ENCODE data around the gene CHST8. TPM values are rescaled to one million over a fixed set of nuclear protein-coding genes. Genes with fewer than 3 reads are reported as not detected.

The CHST8 gene
- total and polyA plus RNA-seq, 8 donors = 0.23 to 25.5 TPM; not detected in 6

GRCh38 chr19:33785795-33786194 lies 164.0 kb downstream of the CHST8 start:
- Histone ChIP-seq H3K36me3 (no peaks in the 10 kb centered on the region), H3K4me1 (peaks cover 0 to 2% (median 0%) of the 10 kb centered on the region in 4 donors), H3K27me3 (peaks cover 0 to 20% (median under 1%) of the 10 kb centered on the region in 3 donors), H3K4me3 (no peak overlapping the region), H3K27ac (no peak overlapping the region), H3K9me3 (no peaks in the 10 kb centered on the region)
- WGBS, 5 donors = 64 to 84% (median 80%) methylated on average over 6 of the region's 6 CpGs
- intact Hi-C loops (cut with DNase I; ENCODE audit: low total_unique reads) = no loop called here
- DNase-seq = no peak
- TF ChIP-seq POLR2A (IDR thresholded peaks at IDR 0.05) (no peak), EP300 (IDR thresholded peaks at IDR 0.05) (no peak), POLR2AphosphoS5 (IDR thresholded peaks at IDR 0.05) (no peak), CTCF (IDR thresholded peaks at IDR 0.05) (no peak)

- no peak for TF ChIP-seq CTCF (IDR thresholded peaks at IDR 0.05)
- no peak for TF ChIP-seq POLR2AphosphoS5 (IDR thresholded peaks at IDR 0.05)
- TF ChIP-seq EP300 (IDR thresholded peaks at IDR 0.05) = no peak
- TF ChIP-seq POLR2A (IDR thresholded peaks at IDR 0.05) = no peak
- WGBS, 5 donors = 42 to 63% (median 59%) methylated on average over 4 of the region's 4 CpGs
- intact Hi-C loops (cut with DNase I; ENCODE audit: low total_unique reads) = no loop called here
Measured at GRCh38 chr19:33788676-33789075, 166.9 kb downstream of the CHST8 start.

GRCh38 chr19:33789344-33789743 lies 167.6 kb downstream of the CHST8 start:
- no peak for TF ChIP-seq CTCF (IDR thresholded peaks at IDR 0.05)
- TF ChIP-seq EP300 (IDR thresholded peaks at IDR 0.05) = no peak
- TF ChIP-seq POLR2A (IDR thresholded peaks at IDR 0.05) = no peak
- no peak for TF ChIP-seq POLR2AphosphoS5 (IDR thresholded peaks at IDR 0.05)
- Histone ChIP-seq H3K36me3 (no peaks in the 10 kb centered on the region), H3K9me3 (no peaks in the 10 kb centered on the region), H3K27ac (no peak overlapping the region), H3K4me3 (no peak overlapping the region), H3K27me3 (peaks cover 0 to 6% (median 0%) of the 10 kb centered on the region in 3 donors), H3K4me1 (peaks cover under 1 to 2% (median 2%) of the 10 kb centered on the region in 4 donors)
- intact Hi-C loops (cut with DNase I; ENCODE audit: low total_unique reads) = no loop called here
- WGBS, 5 donors = 73 to 87% (median 80%) methylated on average over 5 of the region's 5 CpGs
- no peak for DNase-seq

More at GRCh38 chr19:33788676-33789075, 166.9 kb downstream of the CHST8 start:
- no peak overlapping the region for H3K4me3 ChIP-seq
- DNase-seq = no peak
- H3K27ac ChIP-seq = no peak overlapping the region
- no peaks in the 10 kb centered on the region for H3K4me1 ChIP-seq
- H3K27me3 ChIP-seq = peaks cover 0 to 6% (median 0%) of the 10 kb centered on the region in 3 donors
- no peaks in the 10 kb centered on the region for H3K36me3 ChIP-seq
- no peaks in the 10 kb centered on the region for H3K9me3 ChIP-seq

- Histone ChIP-seq H3K36me3 (no peaks in the 10 kb centered on the region), H3K27me3 (peaks cover 0 to 20% (median 0%) of the 10 kb centered on the region in 3 donors), H3K4me1 (peaks cover 8 to 46% (median 33%) of the 10 kb centered on the region in 4 donors), H3K27ac (peak overlapping the region; percentile 89 to 98 (median 96)), H3K9me3 (no peaks in the 10 kb centered on the region), H3K4me3 (peak overlapping the region; percentile 75 to 88 (median 86))
- DNase-seq = peak in 1 of 2 donors; percentile 56
- no peak for TF ChIP-seq POLR2AphosphoS5 (IDR thresholded peaks at IDR 0.05)
- no peak for TF ChIP-seq POLR2A (IDR thresholded peaks at IDR 0.05)
- TF ChIP-seq CTCF (IDR thresholded peaks at IDR 0.05) = no peak
- no peak for TF ChIP-seq EP300 (IDR thresholded peaks at IDR 0.05)
- whole genome bisulfite sequencing, 5 donors = 9 to 16% (median 10%) methylated on average over 17 to 32 of the region's 32 CpGs
- intact Hi-C loops (cut with DNase I; ENCODE audit: low total_unique reads) = loop anchor here (5.0 to 10.0 kb wide), 2 partner anchors 110 to 297 kb away; no protein-coding TSS in a partner anchor
Measured at GRCh38 chr19:33794683-33795369, 173.1 kb downstream of the CHST8 start.
